Fibroblast of the aortic adventitia (primary cell): ENCODE results near the gene PIEZO2. TPM values are rescaled to one million over a fixed set of nuclear protein-coding genes. Genes with fewer than 3 reads are reported as not detected.

Experiments used
- DNase-seq: peaks from one replicate; pipeline ENCODE4 v3.0.0-alpha.2; 2010; ENCODE audit warnings: low read depth
- H3K4me3 ChIP-seq: 2 replicates; pipeline ENCODE4 v1.5.1; 2011; ENCODE audit warnings: low read depth, mild to moderate bottlenecking, control low read depth, low read length, moderate library complexity
- CTCF ChIP-seq: IDR thresholded peaks from 2 replicates; pipeline ENCODE4 v1.5.1; 2011; ENCODE audit warnings: mild to moderate bottlenecking, low read length, control low read depth, inconsistent platforms; ENCODE audit not compliant: insufficient read depth
- total RNA-seq: library from RNA; depleted of rRNA; stranded (reverse); fragments of >200 nt; gene quantifications from 2 replicates; pipeline ENCODE4 v1.2.3, GENCODE V29; 2012; ENCODE audit warnings: low replicate concordance

The PIEZO2 gene
- total RNA-seq, 1 donor, result 1.6 TPM

DNA sequence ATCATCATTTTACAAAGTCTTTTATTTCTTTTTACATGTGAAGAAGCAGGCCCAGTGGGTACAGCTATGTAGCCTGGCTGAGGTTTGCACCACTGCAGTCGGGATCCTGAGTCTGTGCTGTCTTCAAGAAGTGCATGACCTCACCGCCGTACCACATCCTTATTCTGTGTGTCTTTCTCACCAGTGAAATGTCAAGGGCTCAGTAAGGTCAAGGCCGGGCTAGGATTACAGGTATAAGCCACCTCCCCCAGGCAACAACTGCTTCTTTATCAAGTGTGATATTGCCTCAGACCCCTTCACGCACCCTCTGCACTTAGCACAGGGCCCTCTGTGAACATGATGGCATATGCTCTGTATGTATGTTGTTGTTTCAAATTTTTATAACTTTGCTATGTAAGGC lies 76.7 kb downstream of the PIEZO2 start:
- no peak overlapping the region for H3K4me3 ChIP-seq
- no peak for TF ChIP-seq CTCF
- no peak for DNase-seq

- TF ChIP-seq CTCF, result no peak
- no peak for DNase-seq
- H3K4me3 ChIP-seq, result no peak overlapping the region
Measured at GRCh38 chr18:11071300-11071699, 78.1 kb downstream of the PIEZO2 start.

GRCh38 chr18:11070593-11070992 lies 78.8 kb downstream of the PIEZO2 start:
- no peak overlapping the region for H3K4me3 ChIP-seq
- no peak for TF ChIP-seq CTCF
- no peak for DNase-seq

GRCh38 chr18:11066038-11066437 lies 83.3 kb downstream of the PIEZO2 start:
- no peak for DNase-seq
- no peak overlapping the region for H3K4me3 ChIP-seq
- TF ChIP-seq CTCF, result no peak

DNA sequence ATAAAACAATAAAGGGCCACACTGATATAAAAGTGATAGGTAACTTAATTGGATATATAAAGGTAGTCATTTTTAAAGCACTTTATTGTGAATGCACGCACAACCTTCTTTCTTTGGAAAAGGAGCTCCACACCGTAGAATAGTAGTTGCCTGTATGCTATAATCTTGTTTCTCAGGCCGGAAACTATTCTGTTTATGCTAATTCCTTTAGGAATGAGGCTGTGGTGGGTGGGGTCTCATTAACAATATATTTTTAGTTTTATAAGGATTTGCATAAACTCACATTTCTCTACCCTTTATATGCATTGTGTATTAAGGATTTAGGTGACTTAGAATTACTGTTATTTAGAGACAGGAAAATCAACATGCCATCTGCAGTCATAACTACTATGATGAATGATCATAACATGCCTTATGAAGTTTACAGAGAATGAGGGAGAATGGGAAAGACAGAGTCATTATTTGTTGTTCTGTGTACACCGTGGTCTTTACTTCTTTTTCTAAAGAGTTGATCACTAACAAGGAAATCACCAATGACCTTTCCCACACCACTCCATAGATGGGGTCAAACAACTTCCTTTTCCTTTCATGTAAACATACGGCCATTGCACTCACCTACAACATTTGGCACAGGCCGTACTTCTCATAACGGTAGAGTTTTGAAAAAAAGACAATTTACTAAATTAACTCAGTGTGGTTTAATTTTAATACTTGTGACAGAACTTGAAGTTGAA lies 84.5 kb downstream of the PIEZO2 start:
- TF ChIP-seq CTCF, result no peak
- no peak overlapping the region for H3K4me3 ChIP-seq
- no peak for DNase-seq

DNA sequence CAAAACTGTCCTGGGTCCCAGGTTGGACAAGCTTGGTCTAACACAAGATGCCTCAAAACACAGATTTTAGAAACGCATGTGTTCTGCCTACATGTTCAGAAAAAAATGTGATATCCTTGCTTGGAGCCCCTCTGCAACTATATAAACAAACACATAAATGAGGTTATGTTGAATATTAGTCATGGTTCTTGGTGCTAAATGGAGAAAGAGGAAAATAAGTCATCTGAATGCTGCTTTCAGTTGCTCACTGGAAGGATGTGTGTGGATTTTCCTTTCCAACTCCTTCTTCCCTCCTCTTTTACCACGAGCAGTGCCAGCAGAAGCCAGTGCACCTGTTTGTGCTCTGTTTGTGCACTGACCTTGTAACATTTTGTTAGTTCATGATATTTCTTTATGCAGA lies 85.3 kb downstream of the PIEZO2 start:
- no peak for DNase-seq
- TF ChIP-seq CTCF, result no peak
- no peak overlapping the region for H3K4me3 ChIP-seq

DNA sequence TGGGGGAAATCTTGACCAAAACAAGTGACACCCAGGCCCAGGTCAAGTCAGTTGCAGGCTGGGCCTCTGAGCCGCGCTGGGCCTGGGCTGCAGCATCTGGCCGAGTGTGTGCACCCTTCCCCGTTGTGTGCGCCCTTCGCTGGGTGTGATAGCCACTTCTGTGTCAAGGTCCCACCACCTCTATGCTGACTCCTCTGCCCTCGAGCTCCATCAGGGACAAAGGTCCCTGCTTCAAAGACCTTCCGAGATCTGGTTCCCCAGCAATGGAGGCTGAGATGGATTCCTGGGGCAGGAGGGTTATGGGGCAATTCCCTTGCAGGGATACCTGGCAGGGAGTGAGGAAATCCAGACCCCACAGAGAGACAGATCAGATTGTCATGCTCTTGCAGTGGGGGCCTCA lies 93.6 kb downstream of the PIEZO2 start:
- no peak overlapping the region for H3K4me3 ChIP-seq
- no peak for TF ChIP-seq CTCF
- DNase-seq, result no peak
